ENCODE measurements around the gene SMIM10L1. TPM values are rescaled to one million over a fixed set of nuclear protein-coding genes. Genes with fewer than 3 reads are reported as not detected.
A peak's percentile ranks its signal among the peaks of the same experiment; 100 is the strongest.

The SMIM10L1 gene
- total RNA-seq, 1 donor from 2014 or later, result 3.2 TPM

- TF ChIP-seq CTCF (IDR thresholded peaks at IDR 0.05; ENCODE audit: insufficient read depth, low read length, severe bottlenecking), result no peak
- DNase-seq (ENCODE audit: low read depth) (no peak), FAIRE-seq (no peak)
- no peaks in the 10 kb centered on the region for H3K27me3 ChIP-seq (ENCODE audit: control insufficient read depth, insufficient read depth, low read length)
- H3K36me3 ChIP-seq (ENCODE audit: control insufficient read depth, insufficient read depth, low read length), result peaks cover 2% of the 10 kb centered on the region
- H3K4me3 ChIP-seq (ENCODE audit: low read depth, low read length), result peak overlapping the region; percentile 77
Observed at GRCh38 chr12:11170810-11171144, 217 bp upstream of the SMIM10L1 start.

- H3K4me3 ChIP-seq (ENCODE audit: low read depth, low read length), result peak overlapping the region; percentile 77
- no peaks in the 10 kb centered on the region for H3K27me3 ChIP-seq (ENCODE audit: control insufficient read depth, insufficient read depth, low read length)
- DNase-seq (ENCODE audit: low read depth) (peak; percentile 45), FAIRE-seq (no peak)
- TF ChIP-seq CTCF (IDR thresholded peaks at IDR 0.05; ENCODE audit: insufficient read depth, low read length, severe bottlenecking), result no peak
- no peaks in the 10 kb centered on the region for H3K36me3 ChIP-seq (ENCODE audit: control insufficient read depth, insufficient read depth, low read length)
Observed at GRCh38 chr12:11171969-11172675, 1.1 kb downstream of the SMIM10L1 start.

- FAIRE-seq, result no peak
- TF ChIP-seq CTCF (IDR thresholded peaks at IDR 0.05; ENCODE audit: insufficient read depth, low read length, severe bottlenecking), result no peak
- DNase-seq (ENCODE audit: low read depth), result no peak
- Histone ChIP-seq H3K27me3 (ENCODE audit: control insufficient read depth, insufficient read depth, low read length) (no peaks in the 10 kb centered on the region), H3K4me3 (ENCODE audit: low read depth, low read length) (no peak overlapping the region), H3K36me3 (ENCODE audit: control insufficient read depth, insufficient read depth, low read length) (no peaks in the 10 kb centered on the region)
Observed at GRCh38 chr12:11174022-11174421, 3.0 kb downstream of the SMIM10L1 start.

GRCh38 chr12:11178250-11178649, 7.3 kb downstream of the SMIM10L1 start:
- DNase-seq (ENCODE audit: low read depth) (no peak), FAIRE-seq (no peak)
- TF ChIP-seq CTCF (IDR thresholded peaks at IDR 0.05; ENCODE audit: insufficient read depth, low read length, severe bottlenecking), result no peak
- Histone ChIP-seq H3K4me3 (ENCODE audit: low read depth, low read length) (no peak overlapping the region), H3K36me3 (ENCODE audit: control insufficient read depth, insufficient read depth, low read length) (no peaks in the 10 kb centered on the region), H3K27me3 (ENCODE audit: control insufficient read depth, insufficient read depth, low read length) (no peaks in the 10 kb centered on the region)

GRCh38 chr12:11182529-11182928, 11.5 kb downstream of the SMIM10L1 start:
- no peak for TF ChIP-seq CTCF (IDR thresholded peaks at IDR 0.05; ENCODE audit: insufficient read depth, low read length, severe bottlenecking)

GRCh38 chr12:11183011-11183410, 12.0 kb downstream of the SMIM10L1 start:
- no peaks in the 10 kb centered on the region for H3K36me3 ChIP-seq (ENCODE audit: control insufficient read depth, insufficient read depth, low read length)
- H3K27me3 ChIP-seq (ENCODE audit: control insufficient read depth, insufficient read depth, low read length), result no peaks in the 10 kb centered on the region
- no peak for TF ChIP-seq CTCF (IDR thresholded peaks at IDR 0.05; ENCODE audit: insufficient read depth, low read length, severe bottlenecking)
- no peak for FAIRE-seq
- no peak for DNase-seq (ENCODE audit: low read depth)
- no peak overlapping the region for H3K4me3 ChIP-seq (ENCODE audit: low read depth, low read length)

More at GRCh38 chr12:11182529-11182928, 11.5 kb downstream of the SMIM10L1 start:
- H3K4me3 ChIP-seq (ENCODE audit: low read depth, low read length), result no peak overlapping the region
- DNase-seq (ENCODE audit: low read depth) (peak; percentile 43), FAIRE-seq (no peak)
- no peaks in the 10 kb centered on the region for H3K36me3 ChIP-seq (ENCODE audit: control insufficient read depth, insufficient read depth, low read length)
- H3K27me3 ChIP-seq (ENCODE audit: control insufficient read depth, insufficient read depth, low read length), result no peaks in the 10 kb centered on the region

Data from bronchial epithelial cell (primary cell).